Hematopoietic multipotent progenitor cell treated with erythropoietin and hydrocortisone succinate and interleukin-3 and kit ligand, for 15 days (in vitro differentiated cells): ENCODE results near the gene SAMD4B.
"Not testable (repeated sequence)": the region's sequence is repeated elsewhere in the genome, so short reads cannot be mapped to it uniquely, and the experiment has no call there.

Experiments
- DNase-seq: peaks from one replicate; pipeline ENCODE4 v3.0.0-alpha.2; 2015; ENCODE audit warnings: low spot score

Gene SAMD4B

DNA sequence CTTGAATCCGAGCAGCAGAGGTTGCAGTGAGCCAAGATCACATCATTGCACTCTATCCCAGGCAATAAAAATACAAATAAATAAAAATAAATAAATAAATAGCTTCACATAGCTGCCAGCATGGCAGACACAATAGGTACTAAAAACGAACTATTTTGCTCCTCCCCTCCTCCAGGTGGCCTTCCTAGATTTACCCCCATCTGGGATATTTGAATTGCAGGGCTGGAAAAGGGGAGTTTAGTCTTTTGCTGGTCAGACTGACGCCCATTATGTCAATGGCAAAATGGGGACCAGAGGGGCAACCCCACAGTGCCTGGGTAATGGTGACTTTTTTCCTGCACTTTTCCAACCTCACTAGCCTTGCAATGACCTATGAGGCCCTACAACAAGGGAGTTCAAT, 5.7 kb upstream of the SAMD4B start:
- no peak for DNase-seq

DNA sequence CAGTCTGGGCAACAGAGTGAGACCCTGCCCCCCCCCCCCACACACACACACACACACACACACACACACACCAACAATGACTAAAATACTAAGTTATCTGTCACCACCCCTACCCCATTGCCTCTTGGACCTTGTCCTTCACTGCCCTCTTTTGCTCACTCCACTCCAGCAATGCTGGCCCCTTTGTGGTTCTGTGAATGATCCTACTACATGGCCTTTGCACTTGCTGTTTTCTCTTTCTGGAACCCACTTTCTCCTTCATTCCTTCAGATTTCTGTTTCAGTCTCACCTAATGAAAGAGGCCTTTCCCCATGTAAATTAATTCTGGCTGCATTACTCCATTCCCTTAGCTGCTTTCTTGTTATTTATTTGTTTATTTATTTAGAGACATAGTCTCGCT, 2.5 kb upstream of the SAMD4B start:
- DNase-seq: no peak

DNA sequence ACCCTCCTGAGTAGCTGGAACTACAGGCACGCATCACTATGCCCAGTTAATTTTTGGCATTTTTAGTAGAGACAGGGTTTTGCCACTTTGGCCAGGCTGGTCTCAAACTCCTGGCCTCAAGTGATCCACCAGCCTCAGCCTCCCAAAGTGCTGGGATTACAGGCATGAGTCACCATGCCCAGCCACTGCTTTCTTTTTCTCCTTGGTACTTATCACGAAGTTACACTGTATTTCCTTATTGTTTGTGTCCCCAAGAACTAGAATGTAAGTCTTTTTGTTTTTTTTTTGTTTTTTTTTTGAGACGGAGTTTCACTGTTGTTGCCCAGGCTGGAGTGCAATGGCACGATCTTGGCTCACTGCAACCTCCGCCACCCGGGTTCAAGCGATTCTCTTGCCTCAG, 2.1 kb upstream of the SAMD4B start:
- not testable (repeated sequence) for DNase-seq

DNA sequence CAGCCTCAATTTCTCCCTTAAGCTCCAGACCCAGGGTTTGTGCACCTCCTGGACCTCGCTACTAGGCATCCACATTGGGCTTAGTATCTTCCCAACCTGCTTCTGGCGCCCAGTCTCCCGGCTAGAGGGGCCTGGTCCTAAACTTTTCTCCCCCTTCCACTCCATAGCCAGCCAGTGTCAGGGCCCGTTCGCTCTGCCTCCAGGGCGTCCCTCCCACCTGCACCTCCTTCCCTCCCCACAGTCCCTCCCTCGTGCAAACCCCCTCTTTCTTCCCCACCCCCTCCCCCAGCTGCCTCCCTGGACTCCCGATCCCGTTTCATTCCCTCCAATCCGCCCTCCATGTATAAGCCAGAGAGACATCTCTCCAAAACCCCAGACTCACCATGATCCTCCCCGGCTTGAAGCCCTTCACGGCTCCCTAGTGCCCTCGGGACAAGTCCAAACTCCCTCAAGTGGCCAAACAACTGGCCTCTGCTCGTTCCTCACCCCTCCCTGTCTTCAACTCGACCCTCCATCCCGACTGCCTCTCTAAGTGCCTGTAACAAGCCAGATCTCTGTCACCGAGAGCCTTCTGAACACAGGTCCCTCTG, 997 bp upstream of the SAMD4B start:
- no peak for DNase-seq

DNA sequence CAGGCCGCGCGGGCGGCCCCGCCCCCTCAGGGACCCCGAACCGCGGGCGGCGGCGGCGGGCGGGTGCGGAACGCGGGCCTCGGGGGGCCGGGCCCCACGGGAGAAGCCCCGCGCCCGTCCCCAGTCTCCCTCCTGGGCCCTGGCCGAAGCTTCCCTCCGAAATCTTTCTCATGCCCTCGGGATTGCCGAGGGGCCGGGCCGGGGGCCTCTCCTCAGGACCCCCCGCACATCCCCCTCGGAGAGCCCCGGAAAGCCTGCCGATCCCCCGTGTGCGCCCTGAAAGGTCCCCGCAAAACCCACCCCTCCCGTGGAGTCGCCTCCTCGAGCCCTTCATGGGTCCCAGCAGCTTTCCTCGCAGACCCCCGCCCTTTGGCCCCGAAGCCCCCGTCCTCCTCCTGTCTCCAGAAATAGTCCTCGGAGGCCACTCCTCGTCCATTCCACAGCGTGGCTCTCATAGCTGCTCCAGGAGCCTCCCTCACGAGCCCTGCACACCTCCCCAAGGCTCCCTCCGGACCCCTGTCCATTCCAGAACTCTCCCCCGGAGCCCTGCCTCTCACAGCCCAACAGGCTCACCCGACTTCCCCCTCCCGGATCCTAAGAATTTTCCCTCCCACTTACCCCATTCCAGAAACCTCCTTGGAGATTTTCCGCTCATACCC, 555 bp downstream of the SAMD4B start:
- DNase-seq: no peak

DNA sequence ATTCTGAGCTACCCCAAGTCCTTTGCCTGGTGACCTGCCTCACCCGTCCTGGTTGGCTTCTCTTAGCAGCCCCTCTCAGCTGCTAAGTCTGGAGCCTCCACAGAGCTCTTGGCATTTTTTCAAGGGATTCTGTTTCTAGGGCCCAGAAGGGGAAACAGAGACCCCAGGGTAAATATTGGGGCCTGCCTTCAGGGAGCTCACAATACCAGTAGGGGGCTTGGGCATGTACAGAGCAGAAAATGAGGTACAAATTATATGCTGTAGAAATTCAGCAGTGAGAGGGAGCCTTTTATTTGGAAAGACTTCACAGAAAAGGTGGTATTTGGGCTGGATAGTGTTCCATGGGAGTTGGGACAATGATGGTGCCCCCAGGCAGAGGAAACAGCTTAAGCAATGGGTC, 3.7 kb downstream of the SAMD4B start:
- DNase-seq: no peak

DNA sequence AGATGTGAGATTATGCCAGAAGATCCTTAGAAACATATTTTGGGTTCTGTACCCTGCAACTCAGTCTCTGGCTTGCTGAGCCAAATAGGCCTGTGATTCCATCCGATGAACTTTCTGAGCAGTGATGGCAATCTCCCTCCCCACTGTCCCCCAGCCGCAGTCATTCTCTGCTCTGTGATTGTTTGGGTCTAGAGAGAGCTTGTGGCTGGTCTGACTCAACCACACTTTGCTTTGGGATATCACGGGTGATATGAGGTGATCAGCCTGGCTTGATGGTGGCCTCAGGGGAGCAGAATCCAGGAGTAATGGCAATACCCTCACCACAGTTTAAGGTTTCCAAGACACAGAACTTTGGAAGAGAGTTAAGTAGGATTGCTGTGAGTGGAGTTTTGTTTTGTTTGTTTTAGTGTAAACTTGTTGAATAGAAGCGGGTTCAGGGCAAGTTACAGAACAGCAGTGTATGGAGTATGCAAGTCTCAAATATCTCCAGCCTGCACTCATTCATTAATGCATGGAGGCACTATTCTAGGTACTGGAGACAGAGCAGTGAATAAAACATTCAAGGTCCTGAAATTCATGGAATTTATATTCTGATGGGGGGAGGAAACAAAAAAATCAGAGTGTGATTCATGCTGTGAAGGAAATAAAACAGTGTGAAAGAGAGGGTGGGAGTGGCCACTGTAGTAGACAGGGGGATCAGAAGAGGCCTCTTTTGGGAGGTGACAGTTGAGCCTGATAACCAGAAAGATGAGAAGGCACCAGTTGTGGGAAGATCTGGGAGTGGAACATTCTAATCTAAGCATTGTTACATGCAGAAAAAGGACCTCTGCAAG, 5.3 kb downstream of the SAMD4B start:
- no peak for DNase-seq

DNA sequence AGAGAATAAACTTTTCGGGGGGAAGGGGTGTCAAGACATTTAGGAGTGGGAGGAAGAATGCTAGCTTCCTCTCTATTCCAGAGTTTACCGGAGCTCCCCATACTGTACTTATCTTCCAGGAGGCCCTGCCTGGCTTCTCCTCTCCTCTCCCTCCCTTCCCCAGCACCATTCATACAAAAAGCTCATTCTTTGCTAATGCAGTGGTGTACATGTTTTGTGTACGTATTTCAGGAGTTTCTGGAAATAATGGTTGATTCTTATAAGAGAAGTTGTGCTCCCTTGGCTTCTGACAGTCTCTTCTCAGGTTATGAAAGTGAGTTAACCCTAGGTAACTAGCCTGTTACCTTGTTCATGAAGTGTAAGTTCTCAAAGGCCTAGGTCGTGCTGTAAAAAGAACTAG, 7.1 kb downstream of the SAMD4B start:
- DNase-seq: no peak

DNA sequence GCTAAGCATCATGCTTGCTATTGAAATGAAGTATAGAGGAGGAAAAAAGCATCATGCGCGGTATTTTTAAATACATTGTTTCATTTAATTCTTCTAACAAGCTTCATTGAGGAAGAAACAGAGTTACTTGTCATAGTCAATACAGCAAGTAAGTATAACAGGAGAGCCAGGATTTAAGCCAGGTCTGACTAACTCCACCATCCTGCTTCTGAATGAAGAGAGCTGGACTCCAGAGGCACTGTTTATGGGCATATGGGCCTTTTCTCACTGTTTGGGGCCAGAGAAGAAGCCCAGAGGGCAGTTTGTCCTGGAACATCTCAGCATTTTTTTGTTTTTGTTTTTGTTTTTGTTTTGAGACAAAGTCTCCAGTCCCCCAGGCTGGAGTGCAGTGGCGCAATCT, 7.9 kb downstream of the SAMD4B start:
- no peak for DNase-seq

DNA sequence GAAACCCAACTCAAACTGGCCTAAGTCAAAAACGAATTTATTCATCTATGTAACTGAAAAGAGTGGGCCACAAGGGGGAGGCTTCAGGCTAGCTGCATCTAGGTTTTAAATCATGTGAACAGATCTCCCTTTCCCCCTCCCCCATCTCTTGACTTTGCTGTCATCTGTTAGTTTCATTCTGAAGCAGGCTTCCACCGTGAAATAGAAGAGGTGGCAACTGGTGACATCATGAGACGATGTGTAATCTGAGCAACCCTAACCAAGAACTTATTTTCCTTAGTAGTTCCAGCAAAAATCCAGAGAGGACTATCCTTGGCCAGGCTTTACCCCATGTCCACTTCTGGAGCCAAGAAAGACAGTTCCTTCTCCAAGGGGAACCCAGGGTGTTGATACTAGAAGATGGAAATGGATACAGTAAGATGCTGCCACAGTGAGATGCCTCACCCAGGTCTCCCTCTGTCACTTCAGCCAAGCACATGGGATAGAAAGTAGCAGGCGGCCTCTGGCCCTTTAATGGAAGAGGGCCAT, 9.4 kb downstream of the SAMD4B start:
- no peak for DNase-seq

DNA sequence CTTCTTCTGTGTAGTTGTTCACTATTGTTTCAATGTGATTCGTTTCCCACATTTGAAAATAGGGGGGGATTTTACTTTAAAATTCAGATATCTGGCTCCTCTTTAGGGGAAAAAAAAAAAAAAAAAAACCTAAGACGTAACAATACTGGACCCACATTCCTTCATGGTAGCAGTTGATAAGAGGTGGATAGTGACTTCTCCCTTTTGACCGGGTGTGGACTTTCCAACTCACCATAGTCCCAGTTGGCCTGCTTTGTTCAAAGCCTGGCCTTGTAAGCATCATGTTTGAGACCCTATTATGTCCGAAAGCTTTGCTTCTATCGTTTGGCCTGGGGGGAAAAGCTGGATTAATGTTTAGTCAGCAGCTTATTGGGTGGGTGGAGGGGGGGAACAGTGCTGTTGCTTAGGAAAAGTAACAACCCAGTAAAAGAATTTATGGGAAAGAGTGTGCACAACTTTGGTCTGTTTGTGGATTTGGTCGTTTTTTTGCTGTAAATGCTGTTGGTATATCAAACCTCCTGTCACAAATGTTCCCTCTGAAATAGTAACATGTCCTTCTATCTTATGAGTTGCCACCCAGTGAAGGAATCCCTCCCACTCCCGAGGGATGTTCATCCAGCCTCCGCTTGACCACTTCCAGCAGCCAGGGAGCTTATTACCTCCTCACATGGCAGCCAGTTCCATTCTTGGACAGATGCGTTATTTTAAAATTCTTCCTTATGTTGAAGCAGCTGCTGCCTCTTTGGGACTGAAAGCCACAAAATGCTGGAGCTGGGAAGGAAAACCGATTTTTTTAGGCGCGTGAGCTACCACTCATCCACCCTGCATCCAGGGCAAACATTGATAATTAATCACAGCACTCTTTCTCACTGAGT, 10.4 kb downstream of the SAMD4B start:
- no peak for DNase-seq

DNA sequence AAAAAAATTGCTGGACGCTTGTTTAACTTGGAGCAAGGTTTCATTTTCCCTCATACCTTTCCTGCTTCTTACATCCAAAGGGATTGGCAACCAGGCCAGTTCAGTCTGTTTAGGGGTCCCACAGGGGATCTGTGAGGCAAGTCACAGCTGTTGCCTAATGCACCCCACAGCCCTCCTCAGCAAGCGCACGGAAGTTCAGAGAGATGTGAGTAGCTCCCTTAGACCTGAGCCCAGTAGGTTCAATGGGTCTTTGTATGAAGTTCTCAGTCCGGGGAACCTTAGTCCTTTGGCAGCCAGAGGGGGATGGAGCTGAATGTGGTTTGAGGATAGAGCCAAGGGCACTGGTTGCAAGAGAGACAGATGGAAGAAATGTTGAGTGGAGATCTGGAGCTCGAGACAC, 13.0 kb downstream of the SAMD4B start:
- no peak for DNase-seq

DNA sequence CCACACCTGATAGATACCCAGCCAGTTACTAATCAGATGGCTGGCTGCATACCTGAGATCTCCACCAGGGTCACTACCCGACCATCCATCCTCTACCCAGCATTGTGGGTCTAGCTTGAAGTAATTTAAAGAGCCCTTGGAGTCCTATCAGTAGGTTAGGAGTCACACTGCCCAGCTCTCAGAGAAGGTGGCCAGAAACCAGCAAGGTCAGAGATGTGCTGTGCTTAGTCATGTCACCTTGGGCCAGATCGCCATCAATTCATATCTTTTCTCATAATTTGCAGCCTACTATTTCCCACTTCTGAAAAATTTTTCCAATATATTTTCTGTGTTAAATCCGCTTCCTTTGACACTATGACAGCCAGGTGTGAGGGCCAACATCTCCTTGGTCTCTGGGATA, 13.9 kb downstream of the SAMD4B start:
- DNase-seq: no peak

DNA sequence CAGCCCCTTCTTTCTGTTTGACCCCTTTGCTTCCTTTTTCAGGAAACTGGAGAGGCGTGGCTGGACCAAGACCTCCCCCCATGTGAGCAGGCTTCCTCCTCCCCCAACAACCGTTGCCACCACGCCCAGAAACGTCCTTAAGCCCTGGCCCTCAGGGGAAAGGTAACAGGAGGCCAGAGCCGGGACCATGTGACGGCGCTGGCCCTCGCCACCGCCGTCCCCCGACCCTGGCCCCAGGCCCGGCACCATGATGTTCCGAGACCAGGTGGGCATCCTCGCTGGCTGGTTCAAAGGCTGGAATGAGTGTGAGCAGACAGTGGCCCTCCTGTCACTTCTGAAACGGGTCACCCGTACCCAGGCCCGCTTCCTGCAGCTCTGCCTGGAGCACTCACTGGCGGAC, 14.4 kb downstream of the SAMD4B start:
- DNase-seq: no peak

DNA sequence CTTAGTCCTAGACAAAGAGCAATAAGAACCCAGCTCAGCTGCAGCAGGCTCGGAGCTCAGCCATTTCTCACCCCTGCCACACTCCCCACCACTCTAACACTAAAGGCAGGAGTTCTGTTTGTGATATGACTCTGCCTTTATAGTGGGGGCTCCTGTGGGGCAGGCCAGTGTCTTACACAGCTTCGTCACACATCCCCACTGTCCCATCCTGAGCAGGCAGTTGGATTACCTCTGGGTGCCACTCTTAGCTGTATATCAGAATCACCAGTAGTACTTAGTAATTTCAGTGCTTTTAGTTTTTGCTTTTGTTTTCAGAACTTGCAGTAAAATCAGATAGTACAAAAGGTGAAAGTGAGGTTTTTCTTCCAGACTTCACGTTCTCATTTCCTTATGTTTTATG, 16.8 kb downstream of the SAMD4B start:
- DNase-seq: no peak

DNA sequence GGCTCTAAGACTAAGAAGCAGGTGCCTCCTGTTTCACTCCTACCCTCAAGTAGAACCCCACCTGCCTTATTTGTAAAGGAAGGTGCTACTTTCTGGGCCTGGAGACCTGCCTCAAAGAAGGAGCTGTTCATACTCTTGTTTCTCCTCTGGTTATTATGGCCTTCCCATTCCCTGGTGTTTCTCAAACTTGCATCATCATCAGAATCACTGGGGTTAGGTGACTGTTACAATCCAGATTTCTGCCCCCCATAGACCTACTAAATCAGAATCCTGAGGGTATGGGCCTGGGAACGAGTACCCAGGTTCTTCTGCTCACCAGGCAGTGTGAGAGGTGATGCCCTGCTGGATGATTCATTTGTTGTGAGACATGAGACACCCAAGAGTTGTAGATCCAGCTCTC, 18.4 kb downstream of the SAMD4B start:
- no peak for DNase-seq

DNA sequence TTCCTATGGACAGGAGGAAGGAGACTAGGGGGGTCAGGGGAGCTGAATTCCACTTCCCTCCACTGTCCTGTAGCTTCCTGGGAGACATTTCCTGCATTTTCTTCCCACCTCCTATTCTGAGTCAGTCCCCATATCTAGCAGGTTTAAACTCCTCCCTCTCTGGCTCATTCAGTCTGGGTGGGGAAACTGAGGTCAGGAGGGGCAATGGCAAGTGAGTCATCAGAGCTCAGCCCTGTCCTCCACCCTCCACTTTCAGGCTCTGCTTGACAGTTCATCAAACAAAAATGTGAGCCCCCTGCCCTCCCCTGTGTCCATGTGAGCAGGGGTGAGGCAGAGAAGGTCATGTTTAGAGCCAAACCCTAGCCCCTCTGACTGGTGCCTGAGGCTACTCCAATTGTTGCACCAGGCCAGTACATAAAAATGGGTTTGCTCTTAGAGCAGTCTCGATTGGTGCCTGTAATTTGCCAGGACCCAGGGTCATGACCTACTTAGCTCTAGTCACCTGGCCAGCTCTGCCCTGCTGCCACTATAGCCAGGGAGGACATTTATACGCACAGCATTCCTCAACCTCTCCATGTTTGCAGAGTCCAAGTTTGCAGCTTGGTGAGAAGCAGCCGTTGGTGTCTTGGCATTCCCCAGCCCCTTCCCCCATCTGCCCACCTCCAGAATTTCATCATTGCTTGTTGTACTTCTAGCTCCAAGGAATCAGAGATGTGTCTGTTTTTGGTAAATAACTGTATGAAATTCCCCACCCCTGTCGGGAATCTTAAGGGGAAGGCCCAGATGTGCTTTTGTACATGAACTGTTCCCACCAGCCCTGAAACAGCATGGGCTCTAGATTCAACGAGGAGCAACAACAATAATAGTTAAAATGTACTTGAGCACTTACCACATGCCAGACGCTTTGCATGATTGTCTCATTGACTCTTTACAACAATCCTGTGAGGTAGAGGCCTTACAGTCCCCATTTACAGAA, 20.7 kb downstream of the SAMD4B start:
- no peak for DNase-seq

DNA sequence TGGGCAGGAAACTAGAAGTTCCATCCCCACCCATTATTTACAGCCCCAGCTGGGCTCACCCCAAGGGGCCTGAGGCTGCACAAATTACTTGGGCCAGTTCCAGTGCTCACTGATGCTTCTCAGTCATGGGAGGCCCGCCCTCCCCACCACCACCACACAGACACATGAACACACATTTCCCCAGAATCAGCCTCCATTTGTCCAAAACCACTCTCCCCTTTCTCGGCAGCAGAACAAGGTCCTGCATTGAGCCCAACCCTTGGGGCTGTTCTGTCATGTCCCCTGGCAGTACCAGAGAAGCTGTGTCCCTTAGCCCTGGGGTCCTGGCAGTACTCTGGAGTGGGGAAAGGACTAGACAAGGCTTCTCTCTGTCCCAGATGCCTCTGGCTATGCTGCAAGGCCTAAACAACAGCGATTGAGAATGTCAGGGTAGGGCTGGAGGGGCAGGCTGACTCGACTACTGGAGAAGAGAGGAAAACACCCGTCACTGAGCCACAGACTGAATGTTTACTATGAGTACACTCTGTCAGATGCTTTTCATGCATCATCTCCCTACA, 21.8 kb downstream of the SAMD4B start:
- DNase-seq: peak; percentile 43

DNA sequence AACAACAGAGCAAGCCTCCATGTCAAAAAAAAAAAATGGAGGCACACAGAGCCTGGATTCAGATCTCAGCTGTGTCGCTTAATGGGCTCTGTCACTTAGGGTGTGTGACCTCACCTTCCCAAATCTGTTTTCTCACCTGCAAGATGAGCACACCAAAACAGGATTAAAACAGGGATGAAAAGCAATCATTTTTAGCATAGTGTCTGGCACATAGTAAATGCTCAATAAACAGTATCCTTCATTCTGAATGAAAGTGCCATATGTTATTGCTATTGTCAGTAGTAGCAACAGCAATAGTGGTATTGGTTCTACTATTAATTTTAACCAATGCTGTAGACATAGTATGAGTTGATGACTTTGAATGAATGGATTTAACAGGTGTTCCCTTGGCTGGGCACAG, 23.3 kb downstream of the SAMD4B start:
- DNase-seq: no peak

DNA sequence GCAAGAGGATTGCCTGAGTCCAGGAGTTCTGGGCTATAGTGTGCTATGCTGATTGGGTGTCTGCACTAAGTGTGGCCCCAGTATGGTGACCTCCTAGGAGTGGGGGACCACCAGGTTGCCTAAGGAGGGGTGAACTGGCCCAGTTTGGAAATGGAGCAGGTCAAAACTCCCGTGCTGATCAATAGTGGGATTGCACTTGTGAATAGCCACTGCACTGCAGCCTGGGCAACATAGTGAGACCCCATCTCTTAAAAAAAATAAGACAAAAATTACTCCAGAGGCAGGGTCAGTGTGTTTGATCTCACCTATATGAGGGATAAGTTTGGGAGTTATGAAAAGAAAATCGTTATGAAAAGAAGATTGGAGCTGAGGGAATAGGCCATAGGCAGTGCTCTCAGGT, 27.0 kb downstream of the SAMD4B start:
- no peak for DNase-seq

DNA sequence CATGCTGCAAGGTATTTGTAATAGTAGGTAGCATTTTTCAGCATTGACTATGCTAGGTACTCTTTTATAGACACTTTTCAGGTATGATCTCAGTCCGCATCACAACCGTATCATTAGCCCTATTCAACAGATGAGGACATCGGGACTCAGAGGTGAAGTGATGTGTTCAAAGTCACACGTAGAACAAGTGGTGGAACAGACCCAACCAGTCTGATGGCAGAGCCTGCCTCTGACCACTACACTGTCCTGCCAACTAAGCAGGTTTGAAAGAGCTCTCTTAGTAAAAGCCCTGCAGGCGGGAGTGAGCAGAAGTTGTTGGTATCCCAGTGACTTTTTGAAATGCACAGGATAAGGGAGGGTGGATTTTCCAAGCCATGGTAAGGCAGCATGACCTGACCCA, 28.5 kb downstream of the SAMD4B start:
- DNase-seq: no peak
